Activated CD8-positive, alpha-beta memory T cell treated with anti-CD3 and anti-CD28 coated beads, Interleukin-2, amount 50 U/mL, for 1 hour (primary cell): ENCODE data around the gene ERCC6L.

Source experiments
- DNase-seq: peaks from one replicate; pipeline ENCODE4 v3.0.0-alpha.2; 2020; ENCODE audit errors: extremely low read depth

ERCC6L gene

GRCh38 chrX:72169008-72169728 lies 69.7 kb downstream of the ERCC6L start:
- DNase-seq = no peak

GRCh38 chrX:72165551-72165950 lies 73.3 kb downstream of the ERCC6L start:
- DNase-seq = no peak

DNA sequence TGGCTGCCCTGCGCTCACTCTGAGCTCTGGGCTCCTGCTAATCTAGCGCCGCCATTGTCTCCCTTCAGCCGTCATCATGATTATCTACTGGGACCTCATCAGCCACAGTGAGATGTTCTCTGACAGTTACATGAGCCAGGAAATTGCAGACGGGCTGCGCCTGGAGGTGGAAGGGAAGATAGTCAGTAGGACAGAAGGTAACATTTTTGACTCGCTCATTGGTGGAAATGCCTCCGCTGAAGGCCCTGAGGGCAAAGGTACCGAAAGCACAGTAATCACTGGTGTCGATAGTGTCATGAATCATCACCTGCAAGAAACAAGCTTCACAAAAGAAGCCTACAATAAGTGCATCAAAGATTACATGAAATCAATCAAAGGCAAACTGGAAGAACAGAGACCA lies 79.1 kb downstream of the ERCC6L start:
- DNase-seq = no peak

DNA sequence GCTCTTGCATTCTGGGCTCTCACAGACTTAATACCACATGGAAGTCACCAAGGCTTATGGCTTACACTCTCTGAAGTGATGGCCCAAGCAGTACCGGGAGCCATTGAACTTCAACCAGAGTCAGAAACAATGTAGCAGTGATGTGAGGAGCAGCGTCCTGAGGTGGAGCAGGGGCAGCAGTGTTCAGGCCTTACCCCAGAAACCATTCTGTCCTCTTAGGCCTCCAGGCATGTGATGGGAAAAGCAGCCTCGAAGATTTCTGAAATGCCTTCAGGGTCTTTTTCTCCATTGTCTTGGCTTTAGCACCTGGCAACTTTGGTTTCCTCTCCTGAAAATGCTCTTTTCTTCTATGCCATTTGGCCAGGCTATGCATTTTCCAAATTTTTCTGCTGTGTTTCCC lies 80.1 kb downstream of the ERCC6L start:
- DNase-seq = no peak
